HCT116 (cell line): ENCODE measurements around the gene RBM19. TPM values are rescaled to one million over a fixed set of nuclear protein-coding genes. Genes with fewer than 3 reads are reported as not detected.

Experiments used
- ATAC-seq: fragments of 200-7000 bp; cut with Tn5 transposase; 2 replicates; pipeline ENCODE4 v1.9.1; 2020; ENCODE audit warnings: mild to moderate bottlenecking, moderate library complexity
- BruUV-seq: library from RNA; stranded (reverse); fragments of 400-500 nt; replicated peaks from 2 replicates; lab custom pipeline; 2021; lab: Mats Ljungman, UMichigan
- CTCF ChIA-PET: fragments of 300-600 bp; sonication (Branson Sonifier 250); formaldehyde crosslinking; loops from one replicate; lab custom pipeline; 2021; ENCODE audit warnings: antibody characterized with exemption; lab: Charles Lee
- POLR2A ChIA-PET: fragments of 300-600, 350-600 bp; sonication (Branson Sonifier 250); formaldehyde crosslinking; loops from one replicate; lab custom pipeline; 2021; ENCODE audit warnings: antibody characterized with exemption; lab: Charles Lee
- RAD21 ChIA-PET, 2 experiments: fragments of 300-600 bp; sonication (Branson Sonifier 250); formaldehyde crosslinking; loops; one replicate each; lab custom pipeline; 2023; ENCODE audit warnings: low total read pairs in 2 of 2; ENCODE audit not compliant: uncharacterized antibody in 2 of 2, unreplicated experiment in 2 of 2, low non-redundant PET in 1 of 2; lab: Charles Lee
- DNase-seq: peaks from one replicate; pipeline ENCODE4 v3.0.0-alpha.2; 2010; ENCODE audit warnings: low read depth, low spot score
- H2AFZ ChIP-seq: fragments of 200-600 bp; shearing (Covaris generic), sonication (generic); 2 replicates; pipeline ENCODE4 v1.6.1; 2017; ENCODE audit warnings: low read depth, mixed run types, mixed read lengths, antibody characterized with exemption, low read length; ENCODE audit not compliant: poor library complexity, severe bottlenecking
- H3K27ac ChIP-seq: 2 replicates; pipeline ENCODE4 v1.5.1; 2012; ENCODE audit warnings: low read depth, low read length
- H3K27me3 ChIP-seq: fragments of 200-600 bp; sonication (generic); 2 replicates; pipeline ENCODE4 v1.6.1; 2016; ENCODE audit warnings: mixed run types, low read length, mixed read lengths; ENCODE audit not compliant: insufficient read depth
- H3K36me3 ChIP-seq, 2 experiments: fragments of 200-500 bp in 1 of 2; fragments of 200-600 bp in 1 of 2; sonication (Bioruptor generic) in 1 of 2; sonication (generic) in 1 of 2; 2 replicates each; pipeline versions ENCODE4 v1.5.1 to v1.6.1; 2014 to 2016; ENCODE audit warnings: low read length in 2 of 2, inconsistent platforms in 1 of 2, mixed read lengths in 1 of 2, mixed run types in 1 of 2; ENCODE audit not compliant: insufficient read depth in 2 of 2, control insufficient read depth in 1 of 2
- H3K4me1 ChIP-seq, 2 experiments: fragments of 200-600 bp in 1 of 2; sonication (generic) in 1 of 2; 2 replicates each; pipeline versions ENCODE4 v1.5.1 to v1.6.1; 2012 to 2017; ENCODE audit warnings: low read length in 2 of 2, inconsistent platforms in 1 of 2, mild to moderate bottlenecking in 1 of 2, mixed read lengths in 1 of 2, mixed run types in 1 of 2, moderate library complexity in 1 of 2; ENCODE audit not compliant: insufficient read depth in 2 of 2, control insufficient read depth in 1 of 2
- H3K4me2 ChIP-seq: fragments of 200-600 bp; sonication (generic); 2 replicates; pipeline ENCODE4 v1.6.1; 2017; ENCODE audit warnings: mixed run types, low read length, mixed read lengths
- H3K4me3 ChIP-seq, 2 experiments: fragments of 200-600 bp in 1 of 2; sonication (generic) in 1 of 2; replicated peaks in 1 of 2; 2 replicates each; pipeline ENCODE4 v1.5.1; 2011 to 2016; ENCODE audit warnings: low read length in 2 of 2, control low read depth in 1 of 2, low read depth in 1 of 2, mild to moderate bottlenecking in 1 of 2, mixed read lengths in 1 of 2, mixed run types in 1 of 2
- H3K79me2 ChIP-seq: fragments of 200-600 bp; sonication (generic); 2 replicates; pipeline ENCODE4 v1.6.1; 2017; ENCODE audit warnings: mild to moderate bottlenecking, mixed run types, low read length, moderate library complexity, mixed read lengths; ENCODE audit not compliant: insufficient read depth
- H3K9ac ChIP-seq: fragments of 200-600 bp; sonication (generic); 2 replicates; pipeline ENCODE4 v1.6.1; 2016; ENCODE audit warnings: low read length, mixed read lengths
- H3K9me2 ChIP-seq: fragments of 200-600 bp; sonication (generic), shearing (Covaris generic); 2 replicates; pipeline ENCODE4 v1.6.1; 2017; ENCODE audit warnings: mixed run types, mild to moderate bottlenecking, moderate library complexity; ENCODE audit not compliant: insufficient read depth
- H3K9me3 ChIP-seq, 2 experiments: fragments of 200-500 bp in 1 of 2; fragments of 200-600 bp in 1 of 2; sonication (Bioruptor generic) in 1 of 2; sonication (generic) in 1 of 2; 2 replicates each; pipeline ENCODE4 v1.6.1; 2014 to 2017; ENCODE audit warnings: low read length in 2 of 2, mixed read lengths in 2 of 2, inconsistent platforms in 1 of 2, low read depth in 1 of 2, mild to moderate bottlenecking in 1 of 2, mixed run types in 1 of 2, moderate library complexity in 1 of 2; ENCODE audit not compliant: control insufficient read depth in 1 of 2, insufficient read depth in 1 of 2
- H4K20me1 ChIP-seq: fragments of 200-600 bp; sonication (generic), shearing (Covaris generic); 2 replicates; pipeline ENCODE4 v1.6.1; 2017; ENCODE audit warnings: mixed run types, mild to moderate bottlenecking, moderate library complexity; ENCODE audit not compliant: insufficient read depth
- EZH2 ChIP-seq: fragments of 200-600 bp; sonication (generic); IDR thresholded peaks from 2 replicates; pipeline ENCODE4 v1.6.1; 2017; ENCODE audit warnings: antibody characterized with exemption, mixed run types
- EZH2phosphoT487 ChIP-seq: fragments of 200-600 bp; IDR thresholded peaks from 2 replicates; pipeline ENCODE4 v1.6.1; 2018; ENCODE audit warnings: antibody characterized with exemption, borderline replicate concordance
- JUND ChIP-seq: IDR thresholded peaks from 2 replicates; pipeline ENCODE4 v1.6.1; 2012
- POLR2A ChIP-seq: IDR thresholded peaks from 2 replicates; pipeline ENCODE4 v1.7.0; 2011; ENCODE audit warnings: borderline replicate concordance; ENCODE audit not compliant: insufficient read depth, insufficient read length; ENCODE audit errors: extremely low read depth
- RAD21 ChIP-seq: IDR thresholded peaks from 2 replicates; pipeline ENCODE4 v1.6.1; 2012; ENCODE audit warnings: low read depth, mild to moderate bottlenecking
- TCF7L2 ChIP-seq: IDR thresholded peaks from 2 replicates; pipeline ENCODE4 v1.7.0; 2011; ENCODE audit warnings: borderline replicate concordance, inconsistent platforms; ENCODE audit not compliant: insufficient read depth, insufficient read length; ENCODE audit errors: extremely low read depth
- YY1 ChIP-seq: IDR thresholded peaks from 2 replicates; pipeline ENCODE4 v1.6.1; 2011; ENCODE audit warnings: low read length, low read depth, moderate library complexity, mild to moderate bottlenecking; ENCODE audit not compliant: insufficient replicate concordance; ENCODE audit errors: extremely low read depth
- ZFX ChIP-seq: fragments of 450-650 bp; IDR thresholded peaks from 2 replicates; pipeline ENCODE4 v1.6.1; 2017
- ZNF274 ChIP-seq: fragments of 200-500 bp; sonication (Bioruptor generic); IDR thresholded peaks from 2 replicates; pipeline ENCODE4 v1.6.1; 2014; ENCODE audit warnings: mild to moderate bottlenecking, low read depth, low read length, inconsistent platforms
- intact Hi-C: fragments of 100-400 bp; cut with micrococcal nuclease; formaldehyde crosslinking; loops from 2 replicates; pipeline ENCODE4 v1.10.0; 2022
- total RNA-seq: library from RNA; stranded (reverse); gene quantifications from one replicate; pipeline ENCODE4 v1.2.1, GENCODE V29; 2021; ENCODE audit not compliant: unreplicated experiment
- TF ChIP-seq, protein P1 (sequence below): IDR thresholded peaks from 2 replicates; pipeline ENCODE4 v1.6.1; 2012
- TF ChIP-seq, protein P2 (sequence below), 3 experiments: fragments of 200-600 bp in 1 of 3; sonication (generic) in 1 of 3; IDR thresholded peaks in 2 of 3; conservative IDR thresholded peaks in 1 of 3; 2 replicates each; pipeline ENCODE4 v1.5.1; 2012 to 2017; ENCODE audit warnings: low read depth in 2 of 3, low read length in 2 of 3, antibody characterized with exemption in 1 of 3, borderline replicate concordance in 1 of 3, control low read depth in 1 of 3, mild to moderate bottlenecking in 1 of 3, mixed read lengths in 1 of 3, mixed run types in 1 of 3, moderate library complexity in 1 of 3; ENCODE audit not compliant: insufficient read depth in 1 of 3
- TF ChIP-seq, protein P3 (sequence below): IDR thresholded peaks from 2 replicates; pipeline ENCODE4 v1.6.1; 2012

Gene RBM19
- total RNA-seq, 1 experiment from 2014 or later = 30.7 TPM

DNA sequence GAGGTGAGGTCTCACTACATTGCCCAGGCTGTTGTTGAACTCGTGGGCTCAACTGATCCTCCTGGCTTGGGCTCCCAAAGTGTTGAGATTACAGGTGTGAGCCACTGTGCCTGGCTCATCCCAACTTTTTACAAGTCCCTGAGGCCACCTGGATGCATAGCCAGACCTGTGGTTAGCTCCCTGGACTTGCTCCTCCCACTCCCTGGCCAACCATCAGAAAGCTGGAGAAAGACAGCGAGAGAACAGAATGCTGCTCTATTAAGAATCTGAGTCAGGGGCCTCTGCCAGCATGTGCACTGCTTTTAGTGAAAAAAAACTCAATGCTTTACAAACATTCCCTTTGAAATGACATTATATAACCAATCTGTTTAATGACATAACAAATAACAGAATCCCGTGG is 78.2 kb downstream of the RBM19 start:
- Histone ChIP-seq H3K4me2 (no peak overlapping the region), H3K9me2 (no peaks in the 10 kb centered on the region), H3K9me3 (no peaks in the 10 kb centered on the region), H3K4me1 (peaks cover 4 to 13% of the 10 kb centered on the region in 2 experiments), H3K27ac (no peak overlapping the region), H3K36me3 (0 out of 4 replicates have a peak, but pooled peaks cover 0 to 3% of the 10 kb centered on the region in 2 experiments), H2AFZ (no peak overlapping the region), H3K27me3 (no peaks in the 10 kb centered on the region), H3K9ac (no peak overlapping the region), H3K4me3 (no peak overlapping the region), H4K20me1 (0 out of 2 replicates have a peak, but pooled peaks cover 3% of the 10 kb centered on the region), H3K79me2 (no peaks in the 10 kb centered on the region)
- BruUV-seq = no TSS peak
- ATAC-seq (no peak), DNase-seq (no peak)
- ChIA-PET RAD21 (no interaction called here), CTCF (no interaction called here), POLR2A (no interaction called here)
- intact Hi-C loops = no loop called here
- TF ChIP-seq POLR2A = no peak
- no peak for TF ChIP-seq EZH2
- no peak for TF ChIP-seq ZNF274
- TF ChIP-seq JUND = no peak
- TF ChIP-seq TCF7L2 = no peak

DNA sequence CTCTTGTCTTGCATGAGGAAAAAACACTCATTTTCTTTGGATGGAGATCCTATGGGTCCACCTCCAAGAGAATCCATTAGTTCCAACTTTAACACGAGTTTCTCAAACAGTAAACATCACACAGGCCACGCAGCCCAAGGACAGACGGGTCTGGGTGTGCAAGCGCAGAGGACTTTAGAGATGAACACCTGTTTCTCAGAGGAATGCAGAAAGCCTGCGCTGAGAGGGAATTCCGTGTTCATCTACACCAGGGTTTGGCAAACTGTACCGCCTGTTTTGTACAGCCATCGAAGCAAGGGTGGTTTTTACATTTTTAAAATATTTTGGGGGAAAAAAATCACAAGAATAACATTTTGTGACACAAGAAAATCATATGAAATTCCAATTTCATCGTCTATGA is 79.4 kb downstream of the RBM19 start:
- no peak for DNase-seq
- CTCF ChIA-PET = no interaction called here
- Histone ChIP-seq H3K27me3 (no peaks in the 10 kb centered on the region), H4K20me1 (0 out of 2 replicates have a peak, but pooled peaks cover 3% of the 10 kb centered on the region), H3K4me1 (peaks cover 0 to under 1% of the 10 kb centered on the region in 2 experiments; a peak in 2 of 4 replicates), H3K4me2 (no peak overlapping the region), H3K9me3 (no peaks in the 10 kb centered on the region), H3K9me2 (no peaks in the 10 kb centered on the region), H3K36me3 (0 out of 4 replicates have a peak, but pooled peaks cover 0 to 3% of the 10 kb centered on the region in 2 experiments), H3K9ac (no peak overlapping the region), H3K4me3 (no peak overlapping the region), H2AFZ (no peak overlapping the region), H3K27ac (no peak overlapping the region), H3K79me2 (no peaks in the 10 kb centered on the region)
- BruUV-seq = no TSS peak
- POLR2A ChIA-PET = no interaction called here
- ATAC-seq = no peak
- TF ChIP-seq ZFX (no peak), EZH2phosphoT487 (no peak), YY1 (no peak), RAD21 (no peak)
- TF ChIP-seq, protein P1, sequence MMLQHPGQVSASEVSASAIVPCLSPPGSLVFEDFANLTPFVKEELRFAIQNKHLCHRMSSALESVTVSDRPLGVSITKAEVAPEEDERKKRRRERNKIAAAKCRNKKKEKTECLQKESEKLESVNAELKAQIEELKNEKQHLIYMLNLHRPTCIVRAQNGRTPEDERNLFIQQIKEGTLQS = no peak
- TF ChIP-seq, protein P2, sequence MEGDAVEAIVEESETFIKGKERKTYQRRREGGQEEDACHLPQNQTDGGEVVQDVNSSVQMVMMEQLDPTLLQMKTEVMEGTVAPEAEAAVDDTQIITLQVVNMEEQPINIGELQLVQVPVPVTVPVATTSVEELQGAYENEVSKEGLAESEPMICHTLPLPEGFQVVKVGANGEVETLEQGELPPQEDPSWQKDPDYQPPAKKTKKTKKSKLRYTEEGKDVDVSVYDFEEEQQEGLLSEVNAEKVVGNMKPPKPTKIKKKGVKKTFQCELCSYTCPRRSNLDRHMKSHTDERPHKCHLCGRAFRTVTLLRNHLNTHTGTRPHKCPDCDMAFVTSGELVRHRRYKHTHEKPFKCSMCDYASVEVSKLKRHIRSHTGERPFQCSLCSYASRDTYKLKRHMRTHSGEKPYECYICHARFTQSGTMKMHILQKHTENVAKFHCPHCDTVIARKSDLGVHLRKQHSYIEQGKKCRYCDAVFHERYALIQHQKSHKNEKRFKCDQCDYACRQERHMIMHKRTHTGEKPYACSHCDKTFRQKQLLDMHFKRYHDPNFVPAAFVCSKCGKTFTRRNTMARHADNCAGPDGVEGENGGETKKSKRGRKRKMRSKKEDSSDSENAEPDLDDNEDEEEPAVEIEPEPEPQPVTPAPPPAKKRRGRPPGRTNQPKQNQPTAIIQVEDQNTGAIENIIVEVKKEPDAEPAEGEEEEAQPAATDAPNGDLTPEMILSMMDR (IDR thresholded peaks at IDR 0.05 in 2 of 3, conservative IDR thresholded peaks at IDR 0.05 in 1 of 3; ENCODE audit: borderline replicate concordance in 1 of 3, insufficient read depth in 1 of 3, low read depth in 2 of 3, low read length in 2 of 3) = no peak
- TF ChIP-seq, protein P3, sequence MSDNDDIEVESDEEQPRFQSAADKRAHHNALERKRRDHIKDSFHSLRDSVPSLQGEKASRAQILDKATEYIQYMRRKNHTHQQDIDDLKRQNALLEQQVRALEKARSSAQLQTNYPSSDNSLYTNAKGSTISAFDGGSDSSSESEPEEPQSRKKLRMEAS = no peak
- intact Hi-C loops = no loop called here
- RAD21 ChIA-PET = no interaction called here
